ENCODE measurements around the gene C13orf42. TPM values are rescaled to one million over a fixed set of nuclear protein-coding genes. Genes with fewer than 3 reads are reported as not detected.

C13orf42 gene
- total and polyA plus RNA-seq, 2 donors (not counting 3 experiments of a cell fraction or from before 2014, with no cell fraction given), result not detected

DNA sequence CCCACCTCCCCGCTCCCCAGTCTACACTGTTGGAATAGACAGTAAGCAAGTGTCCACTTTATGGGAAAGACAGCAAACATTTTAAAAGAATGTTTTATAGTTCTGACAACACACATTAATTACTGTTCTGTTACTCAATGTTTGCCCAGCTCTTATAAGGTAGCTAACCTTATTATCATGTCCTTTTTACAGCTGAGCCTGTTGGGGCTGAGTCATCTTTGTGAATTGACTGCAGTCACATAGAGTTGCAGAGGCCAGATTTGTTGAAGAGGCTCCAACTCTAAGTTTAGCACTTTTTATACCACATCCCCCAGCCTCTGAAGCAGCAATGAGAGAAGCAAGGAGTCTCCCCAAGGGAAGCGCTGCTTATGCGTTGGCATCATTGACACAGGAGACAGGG lies 76.2 kb downstream of the C13orf42 start:
- Histone ChIP-seq H3K9ac (replicated peaks; ENCODE audit: extremely low read depth, insufficient read depth, low read length) (no peak overlapping the region), H3K27ac (ENCODE audit: insufficient read depth, low read depth, low read length) (no peak overlapping the region), H2AFZ (ENCODE audit: low read depth, low read length) (no peak overlapping the region), H3K36me3 (ENCODE audit: control insufficient read depth in 2 of 2, extremely low read depth in 1 of 2, insufficient read depth in 2 of 2, low read length in 2 of 2) (no peaks in the 10 kb centered on the region), H3K4me3 (replicated peaks in 1 of 3; ENCODE audit: insufficient read depth in 1 of 3, low read depth in 1 of 3, low read length in 3 of 3) (no peak overlapping the region), H3K9me1 (replicated peaks; ENCODE audit: control insufficient read depth, extremely low read depth, insufficient read depth, low read length) (no peaks in the 10 kb centered on the region), H4K20me1 (replicated peaks; ENCODE audit: control insufficient read depth, extremely low read depth, insufficient read depth, low read length) (no peaks in the 10 kb centered on the region), H3K4me2 (ENCODE audit: insufficient read depth, low read length) (no peak overlapping the region), H3K79me2 (ENCODE audit: control insufficient read depth, insufficient read depth, low read length) (no peaks in the 10 kb centered on the region), H3K27me3 (ENCODE audit: control insufficient read depth in 2 of 2, insufficient read depth in 2 of 2, low read length in 2 of 2) (peaks cover 12 to 13% of the 10 kb centered on the region in 2 experiments), H3K9me3 (replicated peaks; ENCODE audit: control insufficient read depth, insufficient read depth, low read length) (no peaks in the 10 kb centered on the region), H3K4me1 (ENCODE audit: control insufficient read depth, extremely low read depth, insufficient read depth, low read length) (no peaks in the 10 kb centered on the region)
- TF ChIP-seq FOS (IDR thresholded peaks at IDR 0.05; ENCODE audit: borderline replicate concordance, insufficient read depth, low read length) (no peak), POLR2AphosphoS5 (IDR thresholded peaks at IDR 0.05; ENCODE audit: insufficient read depth, low read depth, low read length) (no peak), POLR2A (IDR thresholded peaks at IDR 0.05; ENCODE audit: low read depth, low read length) (no peak), MYC (IDR thresholded peaks at IDR 0.05; ENCODE audit: low read depth, low read length) (no peak), EZH2 (IDR thresholded peaks at IDR 0.05; ENCODE audit: borderline replicate concordance, low read depth, low read length, severe bottlenecking) (no peak), JUN (IDR thresholded peaks at IDR 0.05; ENCODE audit: borderline replicate concordance, insufficient read depth, insufficient read length, low read depth) (no peak), GATA2 (IDR thresholded peaks at IDR 0.05; ENCODE audit: insufficient read depth, insufficient read length, low read depth, low read length) (no peak)
- TF ChIP-seq, protein P1, sequence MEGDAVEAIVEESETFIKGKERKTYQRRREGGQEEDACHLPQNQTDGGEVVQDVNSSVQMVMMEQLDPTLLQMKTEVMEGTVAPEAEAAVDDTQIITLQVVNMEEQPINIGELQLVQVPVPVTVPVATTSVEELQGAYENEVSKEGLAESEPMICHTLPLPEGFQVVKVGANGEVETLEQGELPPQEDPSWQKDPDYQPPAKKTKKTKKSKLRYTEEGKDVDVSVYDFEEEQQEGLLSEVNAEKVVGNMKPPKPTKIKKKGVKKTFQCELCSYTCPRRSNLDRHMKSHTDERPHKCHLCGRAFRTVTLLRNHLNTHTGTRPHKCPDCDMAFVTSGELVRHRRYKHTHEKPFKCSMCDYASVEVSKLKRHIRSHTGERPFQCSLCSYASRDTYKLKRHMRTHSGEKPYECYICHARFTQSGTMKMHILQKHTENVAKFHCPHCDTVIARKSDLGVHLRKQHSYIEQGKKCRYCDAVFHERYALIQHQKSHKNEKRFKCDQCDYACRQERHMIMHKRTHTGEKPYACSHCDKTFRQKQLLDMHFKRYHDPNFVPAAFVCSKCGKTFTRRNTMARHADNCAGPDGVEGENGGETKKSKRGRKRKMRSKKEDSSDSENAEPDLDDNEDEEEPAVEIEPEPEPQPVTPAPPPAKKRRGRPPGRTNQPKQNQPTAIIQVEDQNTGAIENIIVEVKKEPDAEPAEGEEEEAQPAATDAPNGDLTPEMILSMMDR (IDR thresholded peaks at IDR 0.05; ENCODE audit: extremely low read depth in 1 of 2, insufficient read depth in 1 of 2, low read depth in 1 of 2, low read length in 2 of 2), result no peak
- TF ChIP-seq, protein P2, sequence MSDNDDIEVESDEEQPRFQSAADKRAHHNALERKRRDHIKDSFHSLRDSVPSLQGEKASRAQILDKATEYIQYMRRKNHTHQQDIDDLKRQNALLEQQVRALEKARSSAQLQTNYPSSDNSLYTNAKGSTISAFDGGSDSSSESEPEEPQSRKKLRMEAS (IDR thresholded peaks at IDR 0.05; ENCODE audit: insufficient read depth, insufficient read length), result no peak
- FAIRE-seq, result no peak
- dilution Hi-C loops (cut with MboI; ENCODE audit: extremely low pct_ligation_motif_present, low sequenced_read_pairs), result no loop called here
- BruUV-seq (replicated peaks), result no TSS peak
- POLR2A ChIA-PET, result no interaction called here
- CTCF ChIA-PET, result interaction anchor here (0.8 to 1.4 kb wide), 2 partner anchors 10 to 66 kb away, joined by 3 read pairs; no protein-coding TSS in a partner anchor
- intact Hi-C loops (cut with micrococcal nuclease), result no loop called here
- DNase-seq (ENCODE audit: low read depth, low spot score), result no peak
